CD4-positive, alpha-beta T cell treated with Interleukin-21 for 1 hour (primary cell): Measurements from ENCODE around the gene FOXI1.

Experiments used
- DNase-seq: peaks from one replicate; pipeline ENCODE4 v3.0.0-alpha.2; 2020

The FOXI1 gene

GRCh38 chr5:170154297-170154696 is 48.6 kb downstream of the FOXI1 start:
- no peak for DNase-seq

- no peak for DNase-seq
These were observed 49.0 kb downstream of the FOXI1 start for GRCh38 chr5:170154744-170155143.

DNA sequence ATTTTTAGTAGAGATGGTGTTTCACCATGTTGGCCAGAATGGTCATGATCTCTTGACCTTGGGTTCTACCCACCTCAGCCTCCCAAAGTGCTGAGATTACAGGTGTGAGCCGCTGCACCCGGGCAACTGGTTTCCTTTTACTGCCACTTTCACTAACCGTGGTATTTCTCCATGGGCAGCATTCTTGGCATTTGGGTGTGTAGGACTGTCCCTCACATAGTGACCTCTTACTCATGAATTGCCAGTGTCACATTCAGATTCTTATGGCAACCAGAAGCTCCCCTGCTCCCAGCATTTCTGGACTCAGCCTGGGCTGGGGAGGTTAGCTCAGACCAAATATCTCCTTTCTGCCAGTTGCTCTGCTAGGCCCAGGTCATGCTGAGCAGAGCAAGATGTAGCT is 50.1 kb downstream of the FOXI1 start:
- DNase-seq, result no peak

DNA sequence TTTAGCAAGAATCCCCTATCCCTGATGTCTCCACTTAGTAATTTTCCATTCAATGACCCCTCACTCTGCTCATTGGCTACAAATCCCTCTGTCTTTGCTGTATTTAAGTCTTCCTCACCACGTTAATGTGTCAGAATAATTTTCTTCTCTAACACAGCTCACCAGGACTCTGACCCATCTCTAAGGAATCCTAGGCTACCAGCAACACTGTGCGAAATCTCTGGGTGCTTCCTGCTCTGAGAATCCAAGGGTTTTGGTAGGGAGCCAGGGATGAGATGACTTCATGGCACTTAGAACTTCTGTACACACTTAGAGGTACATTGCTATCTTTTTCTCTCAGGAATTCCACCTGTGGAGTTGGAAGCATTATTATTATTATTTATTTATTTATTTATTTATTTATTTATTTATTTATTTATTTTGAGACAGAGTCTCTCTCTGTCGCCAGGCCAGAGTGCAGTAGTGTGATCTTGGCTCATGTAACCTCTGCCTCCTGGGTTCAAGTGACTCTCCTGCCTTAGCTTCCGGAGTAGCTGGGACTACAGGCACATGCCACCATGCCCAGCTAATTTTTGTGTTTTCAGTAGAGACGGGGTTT is 53.5 kb downstream of the FOXI1 start:
- no peak for DNase-seq
